ENCODE data around the gene KLHL6. TPM values are rescaled to one million over a fixed set of nuclear protein-coding genes. Genes with fewer than 3 reads are reported as not detected.

The KLHL6 gene
- total RNA-seq, 1 donor from 2014 or later = 2.2 TPM

Other genes starting within 250 kb of the KLHL6 start
- gene MCF2L2, start 127.1 kb downstream of the KLHL6 start, total RNA-seq = 1.1 TPM
- gene KLHL24, start 79.9 kb upstream of the KLHL6 start, total RNA-seq = 134 TPM
- 15.5 TPM for gene YEATS2, start 142.1 kb upstream of the KLHL6 start, total RNA-seq